PC-9 (cell line): ENCODE results near the gene CEP83. TPM values are rescaled to one million over a fixed set of nuclear protein-coding genes. Genes with fewer than 3 reads are reported as not detected.

Experiments
- BruUV-seq: library from RNA; stranded (reverse); fragments of 400-500 nt; replicated peaks from 2 replicates; lab custom pipeline; 2021; lab: Mats Ljungman, UMichigan
- CTCF ChIA-PET: fragments of 300-600 bp; sonication (Branson Sonifier 250); formaldehyde crosslinking; loops from one replicate; lab custom pipeline; 2022; ENCODE audit warnings: antibody characterized with exemption; lab: Charles Lee
- POLR2A ChIA-PET: fragments of 300-600 bp; sonication (Branson Sonifier 250); formaldehyde crosslinking; loops from one replicate; lab custom pipeline; 2022; ENCODE audit warnings: antibody characterized with exemption; ENCODE audit not compliant: unreplicated experiment; lab: Charles Lee
- DNase-seq, 2 experiments: peaks; one replicate each; pipeline versions ENCODE4 v3.0.0 to v3.0.0-alpha.2; 2015 to 2022; ENCODE audit warnings: mixed read lengths in 1 of 2
- H2AFZ ChIP-seq: fragments of 200-600 bp; sonication (generic); 2 replicates; pipeline ENCODE4 v1.8.1; 2017; ENCODE audit warnings: antibody characterized with exemption
- H3F3A ChIP-seq: fragments of 200-600 bp; sonication (generic); 2 replicates; pipeline ENCODE4 v1.8.1; 2017; ENCODE audit warnings: antibody characterized with exemption, mild to moderate bottlenecking, low read depth; ENCODE audit not compliant: insufficient read depth
- H3K27ac ChIP-seq: fragments of 200-600 bp; sonication (generic); 2 replicates; pipeline ENCODE4 v1.6.1; 2016; ENCODE audit warnings: mixed run types
- H3K27me3 ChIP-seq: fragments of 200-600 bp; sonication (generic); 2 replicates; pipeline ENCODE4 v1.6.1; 2016; ENCODE audit warnings: low read depth, mixed run types; ENCODE audit not compliant: insufficient read depth
- H3K36me3 ChIP-seq: fragments of 200-600 bp; sonication (generic); 2 replicates; pipeline ENCODE4 v1.6.1; 2016; ENCODE audit warnings: low read depth, mixed run types
- H3K4me1 ChIP-seq: fragments of 200-600 bp; sonication (generic); replicated peaks from 2 replicates; pipeline ENCODE4 v1.6.1; 2016; ENCODE audit warnings: mixed run types; ENCODE audit not compliant: insufficient read depth
- H3K4me2 ChIP-seq: fragments of 200-600 bp; sonication (generic); 2 replicates; pipeline ENCODE4 v1.6.1; 2017; ENCODE audit warnings: mixed run types
- H3K4me3 ChIP-seq: fragments of 200-600 bp; sonication (generic); 2 replicates; pipeline ENCODE4 v1.6.1; 2016; ENCODE audit warnings: mixed run types
- H3K79me2 ChIP-seq: fragments of 200-600 bp; sonication (generic); 2 replicates; pipeline ENCODE4 v1.6.1; 2017; ENCODE audit warnings: low read depth, mixed run types
- H3K9me2 ChIP-seq: fragments of 200-600 bp; sonication (generic); 2 replicates; pipeline ENCODE4 v1.8.1; 2017; ENCODE audit warnings: mild to moderate bottlenecking; ENCODE audit not compliant: insufficient read depth
- H3K9me3 ChIP-seq: fragments of 200-600 bp; sonication (generic); 2 replicates; pipeline ENCODE4 v1.8.1; 2016; ENCODE audit warnings: low read depth; ENCODE audit not compliant: insufficient read depth
- H4K20me1 ChIP-seq: fragments of 200-600 bp; sonication (generic); 2 replicates; pipeline ENCODE4 v1.8.1; 2017; ENCODE audit not compliant: insufficient read depth
- EZH2 ChIP-seq: fragments of 200-600 bp; sonication (generic); IDR thresholded peaks from 2 replicates; pipeline ENCODE4 v1.8.0; 2017; ENCODE audit warnings: antibody characterized with exemption, low read depth
- intact Hi-C: fragments of 100-400 bp; cut with micrococcal nuclease; formaldehyde crosslinking; loops from one replicate; pipeline ENCODE4 v1.10.0; 2022; ENCODE audit not compliant: unreplicated experiment
- total RNA-seq: library from RNA; stranded (reverse); gene quantifications from 2 replicates; pipeline ENCODE4 v1.2.3, GENCODE V29; 2021
- TF ChIP-seq, protein P1 (sequence below): fragments of 200-600 bp; sonication (generic); conservative IDR thresholded peaks from 2 replicates; pipeline ENCODE4 v1.6.1; 2017; ENCODE audit warnings: mixed run types, antibody characterized with exemption, mild to moderate bottlenecking, moderate library complexity

CEP83 gene
- total RNA-seq, 1 experiment from 2014 or later, result 19.6 TPM

DNA sequence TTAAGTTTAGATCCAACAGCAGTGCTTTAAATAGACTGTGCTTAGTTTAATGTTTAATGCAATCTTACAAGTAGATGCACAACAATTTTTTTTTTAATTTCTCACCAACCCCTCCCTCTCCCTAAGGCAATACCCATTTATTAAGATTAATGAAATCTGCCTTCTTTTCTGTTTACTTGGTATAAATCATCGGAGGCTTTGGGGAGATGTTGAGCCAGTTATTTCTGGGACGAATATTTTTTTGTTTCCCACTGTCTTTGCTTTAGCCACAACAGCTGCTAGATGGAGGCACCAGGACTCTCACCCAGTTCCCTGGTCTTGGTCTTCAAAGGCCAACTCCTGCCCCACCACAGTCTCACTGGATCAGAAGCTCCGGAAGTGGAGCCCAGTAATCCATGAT lies 197.9 kb downstream of the CEP83 start:
- no peak for TF ChIP-seq EZH2
- TF ChIP-seq, protein P1, sequence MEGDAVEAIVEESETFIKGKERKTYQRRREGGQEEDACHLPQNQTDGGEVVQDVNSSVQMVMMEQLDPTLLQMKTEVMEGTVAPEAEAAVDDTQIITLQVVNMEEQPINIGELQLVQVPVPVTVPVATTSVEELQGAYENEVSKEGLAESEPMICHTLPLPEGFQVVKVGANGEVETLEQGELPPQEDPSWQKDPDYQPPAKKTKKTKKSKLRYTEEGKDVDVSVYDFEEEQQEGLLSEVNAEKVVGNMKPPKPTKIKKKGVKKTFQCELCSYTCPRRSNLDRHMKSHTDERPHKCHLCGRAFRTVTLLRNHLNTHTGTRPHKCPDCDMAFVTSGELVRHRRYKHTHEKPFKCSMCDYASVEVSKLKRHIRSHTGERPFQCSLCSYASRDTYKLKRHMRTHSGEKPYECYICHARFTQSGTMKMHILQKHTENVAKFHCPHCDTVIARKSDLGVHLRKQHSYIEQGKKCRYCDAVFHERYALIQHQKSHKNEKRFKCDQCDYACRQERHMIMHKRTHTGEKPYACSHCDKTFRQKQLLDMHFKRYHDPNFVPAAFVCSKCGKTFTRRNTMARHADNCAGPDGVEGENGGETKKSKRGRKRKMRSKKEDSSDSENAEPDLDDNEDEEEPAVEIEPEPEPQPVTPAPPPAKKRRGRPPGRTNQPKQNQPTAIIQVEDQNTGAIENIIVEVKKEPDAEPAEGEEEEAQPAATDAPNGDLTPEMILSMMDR, result no peak
- peak overlapping the region; percentile 61 for H3K4me2 ChIP-seq
- H3K27ac ChIP-seq, result no peak overlapping the region
- no TSS peak for BruUV-seq
- no peaks in the 10 kb centered on the region for H3K79me2 ChIP-seq
- no peaks in the 10 kb centered on the region for H3K9me3 ChIP-seq
- no peaks in the 10 kb centered on the region for H3K4me1 ChIP-seq
- H3K27me3 ChIP-seq, result no peaks in the 10 kb centered on the region
- CTCF ChIA-PET, result no interaction called here
- intact Hi-C loops, result no loop called here
- no peaks in the 10 kb centered on the region for H4K20me1 ChIP-seq
- POLR2A ChIA-PET, result interaction anchor here (0.6 to 0.8 kb wide), 2 partner anchors 628 to 1251 kb away, joined by 4 to 6 read pairs; no protein-coding TSS in a partner anchor
- H2AFZ ChIP-seq, result peak overlapping the region; percentile 67
- peak overlapping the region; percentile 42; the same call in 1 of the 2 replicates for H3K4me3 ChIP-seq
- no peaks in the 10 kb centered on the region for H3K9me2 ChIP-seq
- H3F3A ChIP-seq, result no peaks in the 10 kb centered on the region
- no peak for DNase-seq
- no peaks in the 10 kb centered on the region for H3K36me3 ChIP-seq

DNA sequence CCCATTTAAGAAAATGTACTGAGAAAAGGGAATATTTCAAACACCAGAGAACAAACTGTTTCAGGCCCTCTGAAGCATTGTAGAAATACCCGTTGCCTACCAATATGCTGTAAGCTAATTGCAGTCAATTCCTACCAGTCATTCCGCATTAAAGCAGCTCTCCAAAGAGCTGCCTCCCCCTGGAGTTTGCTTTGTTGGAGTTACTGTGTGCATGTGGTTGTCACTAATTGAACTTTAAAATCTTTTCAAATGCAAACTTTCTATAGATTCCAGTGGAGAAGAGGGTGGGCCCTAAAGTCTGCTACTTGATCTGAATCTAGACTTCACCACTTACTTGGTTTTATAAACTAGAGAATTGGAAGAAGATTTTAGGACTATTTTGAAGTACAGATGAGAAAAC lies 198.5 kb downstream of the CEP83 start:
- H3K9me3 ChIP-seq, result no peaks in the 10 kb centered on the region

DNA sequence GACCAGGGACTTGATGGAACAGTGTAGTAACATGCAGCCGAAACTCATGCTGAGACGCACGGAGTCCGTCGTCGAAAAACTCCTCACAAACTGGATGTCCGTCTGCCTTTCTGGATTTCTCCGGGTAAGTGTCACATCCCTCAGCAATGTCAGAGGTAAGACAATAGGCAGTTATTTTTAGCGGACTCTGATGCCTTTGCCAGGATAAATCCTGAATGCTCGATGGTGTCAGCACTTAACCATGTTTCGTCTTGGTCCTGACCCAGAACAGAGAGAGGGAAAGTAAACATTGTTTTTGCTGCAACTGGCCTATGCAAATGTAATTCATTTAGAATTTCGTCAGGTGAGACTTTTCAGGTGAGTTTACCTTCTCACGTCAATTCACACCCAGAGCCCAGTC lies 198.9 kb downstream of the CEP83 start:
- Histone ChIP-seq H3K4me3 (no peak overlapping the region), H4K20me1 (no peaks in the 10 kb centered on the region), H3K4me1 (no peaks in the 10 kb centered on the region), H3K36me3 (no peaks in the 10 kb centered on the region), H3K4me2 (no peak overlapping the region), H3K27ac (no peak overlapping the region), H3K27me3 (no peaks in the 10 kb centered on the region), H2AFZ (no peak overlapping the region), H3K79me2 (no peaks in the 10 kb centered on the region), H3K9me3 (no peaks in the 10 kb centered on the region), H3K9me2 (no peaks in the 10 kb centered on the region), H3F3A (no peaks in the 10 kb centered on the region)
- intact Hi-C loops, result no loop called here
- POLR2A ChIA-PET, result interaction anchor here (0.6 to 0.7 kb wide), 2 partner anchors 28 to 1416 kb away, joined by 3 to 25 read pairs; no protein-coding TSS in a partner anchor
- no TSS peak for BruUV-seq
- no peak for DNase-seq
- TF ChIP-seq EZH2, result no peak
- TF ChIP-seq, protein P1, result no peak
- CTCF ChIA-PET, result no interaction called here

More for the DNA sequence above, 198.5 kb downstream of the CEP83 start:
- Histone ChIP-seq H3K4me2 (no peak overlapping the region), H3K36me3 (no peaks in the 10 kb centered on the region), H3K4me3 (no peak overlapping the region), H4K20me1 (no peaks in the 10 kb centered on the region), H3K4me1 (no peaks in the 10 kb centered on the region), H3K27ac (no peak overlapping the region), H2AFZ (no peak overlapping the region), H3F3A (no peaks in the 10 kb centered on the region), H3K79me2 (no peaks in the 10 kb centered on the region), H3K9me2 (no peaks in the 10 kb centered on the region), H3K27me3 (no peaks in the 10 kb centered on the region)
- POLR2A ChIA-PET, result no interaction called here
- TF ChIP-seq EZH2, result no peak
- TF ChIP-seq, protein P1, result no peak
- DNase-seq, result no peak
- intact Hi-C loops, result no loop called here
- no TSS peak for BruUV-seq
- CTCF ChIA-PET, result no interaction called here
